Astrocyte (in vitro differentiated cells and primary cell): ENCODE measurements around the gene RPP40.

Source experiments
- CTCF ChIP-seq: IDR thresholded peaks from 2 replicates; pipeline ENCODE4 v1.5.1; 2011; ENCODE audit warnings: low read depth, mild to moderate bottlenecking, inconsistent platforms, low read length, moderate library complexity; ENCODE audit not compliant: insufficient read depth
- EZH2 ChIP-seq: IDR thresholded peaks from 2 replicates; pipeline ENCODE4 v1.6.1; 2012; ENCODE audit warnings: mild to moderate bottlenecking, low read length, inconsistent platforms; ENCODE audit not compliant: insufficient read depth

GRCh38 chr6:5014072-5014561 lies 10.3 kb upstream of the RPP40 start:
- TF ChIP-seq CTCF (no peak), EZH2 (no peak)
